GM13976 (cell line): ENCODE results near the gene CNN3.
"Not testable (repeated sequence)": the region's sequence is repeated elsewhere in the genome, so short reads cannot be mapped to it uniquely, and the experiment has no call there.

ENCODE experiments used
- DNase-seq: peaks from one replicate; pipeline ENCODE4 v3.0.0; 2012; ENCODE audit warnings: low spot score
- in situ Hi-C: fragments of 300-500 bp; cut with MboI; formaldehyde crosslinking; loops from one replicate; pipeline ENCODE4 v1.12.0; 2022; ENCODE audit warnings: low sequenced_read_pairs, mixed read lengths, inconsistent platforms; ENCODE audit not compliant: unreplicated experiment
- TF ChIP-seq, protein P1 (sequence below): IDR thresholded peaks from 2 replicates; pipeline ENCODE4 v1.5.1; 2012; ENCODE audit warnings: borderline replicate concordance, mild to moderate bottlenecking; ENCODE audit not compliant: insufficient read depth; ENCODE audit errors: extremely low read depth, missing control alignments, control extremely low read depth

CNN3 gene

GRCh38 chr1:94951509-94952208 is 24.7 kb upstream of the CNN3 start:
- in situ Hi-C loops: no loop called here
- no peak for DNase-seq
- TF ChIP-seq, protein P1, sequence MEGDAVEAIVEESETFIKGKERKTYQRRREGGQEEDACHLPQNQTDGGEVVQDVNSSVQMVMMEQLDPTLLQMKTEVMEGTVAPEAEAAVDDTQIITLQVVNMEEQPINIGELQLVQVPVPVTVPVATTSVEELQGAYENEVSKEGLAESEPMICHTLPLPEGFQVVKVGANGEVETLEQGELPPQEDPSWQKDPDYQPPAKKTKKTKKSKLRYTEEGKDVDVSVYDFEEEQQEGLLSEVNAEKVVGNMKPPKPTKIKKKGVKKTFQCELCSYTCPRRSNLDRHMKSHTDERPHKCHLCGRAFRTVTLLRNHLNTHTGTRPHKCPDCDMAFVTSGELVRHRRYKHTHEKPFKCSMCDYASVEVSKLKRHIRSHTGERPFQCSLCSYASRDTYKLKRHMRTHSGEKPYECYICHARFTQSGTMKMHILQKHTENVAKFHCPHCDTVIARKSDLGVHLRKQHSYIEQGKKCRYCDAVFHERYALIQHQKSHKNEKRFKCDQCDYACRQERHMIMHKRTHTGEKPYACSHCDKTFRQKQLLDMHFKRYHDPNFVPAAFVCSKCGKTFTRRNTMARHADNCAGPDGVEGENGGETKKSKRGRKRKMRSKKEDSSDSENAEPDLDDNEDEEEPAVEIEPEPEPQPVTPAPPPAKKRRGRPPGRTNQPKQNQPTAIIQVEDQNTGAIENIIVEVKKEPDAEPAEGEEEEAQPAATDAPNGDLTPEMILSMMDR: no peak

- DNase-seq: no peak
- in situ Hi-C loops: no loop called here
- TF ChIP-seq, protein P1: no peak
Measured at GRCh38 chr1:94951046-94951445, 24.1 kb upstream of the CNN3 start.

DNA sequence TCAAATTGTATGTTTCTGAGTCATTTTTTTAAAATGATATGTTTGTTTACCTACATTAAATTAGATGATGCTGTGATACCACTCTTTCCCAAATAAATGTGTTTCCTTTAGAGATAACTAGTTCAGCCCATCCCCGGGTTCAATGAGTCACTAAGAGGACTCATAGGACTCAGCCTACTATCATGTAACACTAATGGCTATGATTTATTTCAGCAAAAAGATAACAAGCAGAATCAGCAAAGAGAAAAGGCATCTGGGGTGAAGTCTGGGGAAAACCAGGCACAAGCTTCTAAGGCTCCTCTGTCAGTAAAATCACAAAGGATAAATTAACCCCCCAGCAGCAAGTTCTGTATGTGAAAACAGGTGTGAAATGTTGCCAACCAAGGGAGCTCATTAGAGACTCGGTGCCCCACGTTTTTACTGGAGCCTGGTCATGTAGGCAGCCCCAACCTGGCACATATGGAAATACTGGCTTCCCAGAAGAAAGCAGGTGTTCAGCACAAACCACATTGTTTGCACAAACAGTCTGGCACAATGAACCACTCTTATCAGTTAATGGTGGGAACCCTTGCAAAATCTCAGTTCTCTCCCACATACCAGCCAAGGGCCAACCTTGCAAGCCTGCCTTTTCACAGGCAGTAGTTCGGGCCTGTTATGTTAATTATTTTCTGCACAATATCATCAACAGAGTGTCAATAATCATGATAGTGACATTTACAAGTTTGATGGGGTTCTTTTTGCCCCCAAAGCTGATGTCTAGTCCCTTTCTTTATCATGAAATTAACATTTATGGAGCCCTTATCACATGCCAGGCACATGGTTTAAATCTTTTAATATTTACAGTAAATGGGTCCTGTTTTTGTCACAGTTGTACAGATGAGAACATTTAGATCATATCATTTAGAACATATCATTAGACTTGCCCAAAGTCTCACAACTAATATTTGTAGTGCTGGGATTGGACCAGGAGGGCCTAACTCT is 23.1 kb upstream of the CNN3 start:
- in situ Hi-C loops: no loop called here
- no peak for DNase-seq
- TF ChIP-seq, protein P1: no peak

- in situ Hi-C loops: no loop called here
- TF ChIP-seq, protein P1: no peak
- no peak for DNase-seq
Measured at GRCh38 chr1:94947437-94947836, 20.5 kb upstream of the CNN3 start.

GRCh38 chr1:94946886-94947285 is 20.0 kb upstream of the CNN3 start:
- TF ChIP-seq, protein P1: no peak
- in situ Hi-C loops: no loop called here
- DNase-seq: no peak

- no peak for DNase-seq
- TF ChIP-seq, protein P1: no peak
- in situ Hi-C loops: no loop called here
Measured at GRCh38 chr1:94942171-94943128, 15.5 kb upstream of the CNN3 start.

DNA sequence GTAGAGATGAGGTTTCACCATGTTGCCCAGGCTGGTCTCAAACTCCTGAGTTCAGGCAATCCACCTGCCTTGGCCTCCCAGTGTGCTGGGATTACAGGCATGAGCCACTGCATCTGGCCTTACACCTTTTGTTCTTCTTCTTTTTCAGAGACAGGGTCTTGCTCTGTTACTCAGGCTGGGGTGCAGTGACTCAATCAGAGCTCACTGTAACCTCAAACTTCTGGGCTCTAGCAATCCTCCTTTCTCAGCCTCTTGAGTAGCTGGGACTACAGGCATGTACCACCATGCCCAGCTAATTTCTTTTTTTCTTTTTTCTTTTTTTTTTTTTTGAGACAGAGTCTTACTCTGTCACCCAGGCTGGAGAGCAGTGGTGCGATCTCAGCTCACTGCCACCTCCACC is 14.6 kb upstream of the CNN3 start:
- in situ Hi-C loops, DNase-seq: not testable (repeated sequence)
